CD1c-positive myeloid dendritic cell (primary cell): ENCODE measurements around the gene DCLK1.

ENCODE experiments used
- DNase-seq: peaks from one replicate; pipeline ENCODE4 v3.0.0-alpha.2; 2016; ENCODE audit errors: extremely low spot score

The DCLK1 gene

DNA sequence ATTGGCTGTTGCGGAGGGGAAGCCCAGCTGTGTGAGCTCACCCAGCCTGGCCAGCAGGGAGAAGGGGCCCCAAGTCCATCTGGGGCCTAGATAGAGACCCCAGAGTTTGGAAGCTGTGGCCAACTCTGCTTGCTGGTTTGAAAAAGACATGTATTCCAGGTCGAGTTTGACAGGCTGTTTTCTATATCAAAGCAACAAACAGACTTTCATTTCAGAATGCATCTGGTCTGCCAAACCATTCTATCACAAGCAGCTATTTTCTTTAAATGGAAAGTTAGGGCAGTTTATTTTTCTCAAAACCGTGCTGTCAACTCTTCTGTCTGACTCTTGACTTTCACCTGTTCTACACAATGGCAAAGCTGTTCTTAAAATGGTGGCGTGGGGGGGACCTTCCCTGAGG lies 185.8 kb downstream of the DCLK1 start:
- no peak for DNase-seq

DNA sequence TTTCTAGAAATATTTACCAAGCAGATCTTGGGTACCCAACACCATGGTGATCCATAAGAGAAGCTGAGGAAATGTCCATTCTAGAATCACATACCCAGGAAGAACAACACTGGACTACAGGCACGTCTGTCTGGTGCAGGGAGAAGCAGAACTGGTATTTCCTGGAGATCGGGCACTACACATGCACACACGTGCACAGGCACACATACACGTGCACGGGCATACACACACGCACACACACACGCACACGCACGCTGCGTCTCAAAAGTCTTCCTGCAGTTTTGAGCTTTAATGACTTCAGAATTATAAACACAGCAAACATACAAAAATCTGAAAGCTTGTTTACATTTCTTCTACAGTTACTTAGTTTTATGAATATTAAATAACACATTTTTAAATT lies 189.8 kb downstream of the DCLK1 start:
- DNase-seq = no peak

DNA sequence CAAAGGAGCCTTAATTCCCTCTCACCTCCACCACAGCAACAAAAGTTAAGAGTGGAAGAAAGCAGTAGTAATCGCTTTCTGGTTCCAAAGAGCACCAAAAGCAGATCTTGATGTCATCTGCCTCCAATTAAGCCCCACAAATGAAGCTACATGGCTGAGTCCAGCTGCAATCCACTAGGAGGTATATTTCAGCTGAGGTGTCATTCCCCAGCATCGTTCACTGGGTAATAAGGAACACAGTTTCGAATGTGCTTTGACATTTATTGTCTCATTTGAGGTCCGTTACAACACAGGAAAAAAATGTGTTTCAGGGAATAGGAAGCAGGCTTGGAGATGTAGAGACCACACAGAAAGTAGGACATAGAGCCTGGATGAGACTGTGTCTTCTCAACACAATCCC lies 190.4 kb downstream of the DCLK1 start:
- no peak for DNase-seq

DNA sequence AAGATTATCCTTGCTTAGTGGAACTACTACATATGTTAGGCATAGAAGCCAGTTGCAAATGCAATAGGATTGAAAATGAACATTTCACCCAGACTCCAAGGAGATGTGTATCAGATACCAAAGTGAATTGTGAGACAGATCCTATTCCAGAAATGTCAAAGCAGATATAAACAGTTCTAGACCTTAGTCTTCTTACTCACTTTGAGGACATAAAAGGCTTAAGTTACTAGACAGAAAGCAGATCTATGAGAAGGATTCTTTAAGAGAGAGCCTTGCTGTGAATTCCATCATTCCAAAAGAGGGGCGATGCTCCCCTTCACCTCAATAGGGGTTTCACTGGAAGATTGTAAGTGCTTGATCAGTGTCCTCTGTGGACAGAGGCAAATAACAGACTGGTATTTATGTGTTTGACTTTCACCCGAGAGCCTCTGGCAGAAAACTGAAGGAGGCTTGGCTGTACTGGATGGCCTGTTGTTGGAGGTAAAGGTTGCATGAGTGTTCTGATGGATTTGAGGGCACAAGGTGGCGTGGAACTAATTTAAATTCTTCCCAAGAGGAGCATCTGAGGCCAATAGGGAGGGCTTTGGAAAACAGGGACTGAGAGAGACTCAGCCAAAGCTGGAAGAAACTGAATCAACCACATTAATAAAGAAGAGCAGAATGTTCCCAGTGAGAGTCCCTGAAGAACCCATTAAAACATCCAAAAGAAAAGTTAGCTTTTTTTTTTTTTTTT lies 194.8 kb downstream of the DCLK1 start:
- no peak for DNase-seq

DNA sequence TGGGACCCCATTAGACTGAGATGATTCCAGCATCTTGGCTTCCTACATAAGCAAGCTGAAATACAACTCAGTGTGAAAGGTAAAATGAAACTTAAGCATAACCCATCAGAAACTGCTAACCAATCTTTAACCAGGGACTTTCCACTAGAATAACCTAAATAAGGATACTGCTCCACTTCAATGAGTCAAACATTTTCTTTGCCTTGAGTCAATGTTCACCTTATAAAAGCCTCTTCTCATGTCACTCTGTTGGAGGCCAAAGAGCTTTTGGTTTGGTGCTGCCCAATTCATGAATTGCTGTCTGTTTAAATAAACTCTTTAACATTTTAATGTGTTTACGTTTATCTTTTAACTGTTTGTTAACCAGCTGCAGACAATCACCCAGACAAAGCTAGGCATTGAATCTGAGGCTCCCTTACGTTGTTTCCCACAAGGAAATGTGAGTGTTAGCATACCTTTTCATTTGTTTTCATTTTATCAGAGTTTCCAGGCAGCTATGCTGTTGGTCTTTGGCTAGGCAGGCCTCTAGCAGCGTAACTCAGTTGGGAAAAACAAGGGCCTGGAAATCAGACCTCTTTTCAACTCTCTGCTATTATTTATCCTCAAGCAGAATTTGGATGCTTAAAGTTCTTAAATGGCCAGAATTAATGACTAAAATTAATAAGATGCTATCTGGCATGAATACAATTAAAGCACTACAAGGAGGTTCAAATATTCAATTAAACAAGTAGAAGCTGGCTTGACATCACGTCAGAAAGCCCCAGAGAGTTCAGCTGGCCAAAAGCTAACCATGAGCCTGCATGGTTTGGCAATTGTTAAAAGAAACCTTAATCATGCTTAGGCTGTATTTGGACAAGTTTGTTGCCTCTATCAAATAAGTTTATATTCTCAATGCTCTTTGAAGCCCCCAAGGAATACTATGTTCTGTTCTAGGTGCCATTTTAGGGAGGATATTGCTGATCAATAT lies 200.2 kb downstream of the DCLK1 start:
- DNase-seq = no peak

DNA sequence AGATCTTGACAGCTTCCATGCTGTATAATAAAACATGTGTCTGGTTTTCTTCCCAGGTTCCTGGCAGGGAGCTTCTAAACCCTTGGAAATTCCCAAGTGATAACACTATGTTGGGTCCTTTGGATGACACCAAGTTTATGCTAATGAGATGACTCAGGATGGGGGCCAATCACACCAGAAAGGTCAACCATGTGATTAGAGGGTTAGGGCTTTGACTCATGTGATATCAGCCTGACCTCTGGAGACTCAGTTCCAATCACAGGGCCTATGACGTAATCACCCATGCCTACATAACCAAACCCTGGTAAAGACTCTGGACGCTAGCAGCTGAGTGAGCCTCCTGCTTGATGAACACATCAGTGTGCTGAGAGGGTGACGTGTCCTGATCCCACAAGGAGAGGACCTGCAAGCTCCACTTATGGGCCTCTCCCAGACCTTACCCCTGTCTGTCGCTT lies 203.6 kb downstream of the DCLK1 start:
- DNase-seq = no peak

DNA sequence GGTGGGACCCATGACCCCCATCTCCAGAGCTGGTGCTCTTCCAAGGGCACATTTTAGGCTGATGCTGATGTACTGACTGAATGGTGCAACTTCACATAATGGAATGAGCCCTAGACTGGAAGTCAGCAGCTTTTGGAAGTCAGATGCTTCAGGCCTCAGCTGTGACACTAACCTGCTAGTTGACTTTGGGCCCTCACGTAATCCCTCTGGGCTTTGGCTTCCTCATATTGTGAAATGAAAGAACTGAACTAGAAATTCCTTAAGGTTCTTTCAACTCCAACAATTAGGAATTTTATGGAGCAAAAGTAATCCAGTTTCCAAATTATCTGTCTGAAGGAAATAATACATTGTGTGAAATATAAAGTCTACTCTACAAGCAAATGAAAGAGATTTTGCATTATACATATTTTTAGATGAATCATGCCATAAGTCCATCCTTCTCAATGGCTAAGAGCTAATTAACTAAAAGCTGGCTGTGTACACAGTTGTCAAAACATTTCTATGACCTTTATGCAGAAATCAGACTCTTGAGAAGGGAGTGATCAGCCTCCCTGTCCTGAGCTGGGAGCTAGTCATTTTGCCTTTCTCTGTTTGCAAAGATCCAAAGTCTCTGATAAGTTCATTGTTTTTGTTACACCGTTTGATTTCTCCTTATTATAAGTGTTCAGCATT lies 204.2 kb downstream of the DCLK1 start:
- DNase-seq = no peak

DNA sequence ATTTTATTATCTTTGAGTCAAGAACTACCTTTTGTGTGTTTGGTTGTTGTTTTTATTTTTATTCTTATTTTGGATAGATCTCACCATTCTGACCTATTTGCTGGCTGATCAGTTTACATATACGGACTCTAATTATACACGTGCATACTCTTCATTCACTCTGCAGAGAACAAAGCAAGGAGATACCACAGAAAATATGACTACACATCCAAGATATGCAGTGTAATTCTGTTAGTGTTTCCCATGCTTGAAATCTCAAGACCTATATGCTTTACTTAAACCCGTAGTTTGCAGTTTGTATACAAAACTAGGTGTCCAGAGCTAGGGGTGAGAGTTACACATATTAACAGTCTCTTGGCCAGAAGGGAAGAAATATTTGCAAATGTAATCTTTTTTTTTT lies 205.5 kb downstream of the DCLK1 start:
- no peak for DNase-seq

DNA sequence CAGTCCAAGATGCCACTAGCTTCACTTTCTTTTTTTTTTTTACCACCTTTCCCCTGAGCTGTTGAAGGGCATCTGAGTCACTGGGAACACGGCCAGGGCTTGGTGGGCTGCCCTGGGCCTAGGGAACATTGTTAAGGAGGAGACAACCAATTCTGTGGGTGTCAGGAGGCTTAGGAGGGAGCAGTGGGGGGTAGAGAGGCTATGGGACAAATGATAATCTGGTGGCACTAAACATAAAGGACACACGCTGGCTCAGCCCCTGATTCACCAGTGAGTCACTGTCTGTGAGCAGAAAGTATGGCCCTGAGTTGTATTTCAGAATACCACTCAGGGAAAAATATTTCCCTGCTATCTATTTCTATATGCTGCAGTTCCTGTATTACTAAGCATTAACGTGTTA lies 207.8 kb downstream of the DCLK1 start:
- DNase-seq = no peak

DNA sequence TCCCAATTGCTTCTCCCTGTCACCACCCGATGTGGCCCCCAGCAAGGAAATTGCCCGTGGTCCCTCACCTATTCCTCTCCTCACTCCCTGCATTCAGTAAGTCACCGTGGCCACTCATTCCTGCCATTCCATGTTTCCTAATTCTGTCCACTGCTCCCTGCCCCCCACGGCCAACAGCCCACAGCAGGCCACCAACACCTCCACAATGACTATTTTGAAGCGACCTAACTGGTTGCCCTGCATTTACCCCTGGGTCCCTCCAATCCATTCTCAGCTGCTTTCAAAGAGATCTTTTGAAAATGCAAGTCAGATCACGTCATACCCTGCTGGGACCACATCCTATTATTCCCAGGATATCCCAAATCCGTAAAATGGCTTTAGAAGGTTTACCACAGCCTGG lies 210.4 kb downstream of the DCLK1 start:
- no peak for DNase-seq

DNA sequence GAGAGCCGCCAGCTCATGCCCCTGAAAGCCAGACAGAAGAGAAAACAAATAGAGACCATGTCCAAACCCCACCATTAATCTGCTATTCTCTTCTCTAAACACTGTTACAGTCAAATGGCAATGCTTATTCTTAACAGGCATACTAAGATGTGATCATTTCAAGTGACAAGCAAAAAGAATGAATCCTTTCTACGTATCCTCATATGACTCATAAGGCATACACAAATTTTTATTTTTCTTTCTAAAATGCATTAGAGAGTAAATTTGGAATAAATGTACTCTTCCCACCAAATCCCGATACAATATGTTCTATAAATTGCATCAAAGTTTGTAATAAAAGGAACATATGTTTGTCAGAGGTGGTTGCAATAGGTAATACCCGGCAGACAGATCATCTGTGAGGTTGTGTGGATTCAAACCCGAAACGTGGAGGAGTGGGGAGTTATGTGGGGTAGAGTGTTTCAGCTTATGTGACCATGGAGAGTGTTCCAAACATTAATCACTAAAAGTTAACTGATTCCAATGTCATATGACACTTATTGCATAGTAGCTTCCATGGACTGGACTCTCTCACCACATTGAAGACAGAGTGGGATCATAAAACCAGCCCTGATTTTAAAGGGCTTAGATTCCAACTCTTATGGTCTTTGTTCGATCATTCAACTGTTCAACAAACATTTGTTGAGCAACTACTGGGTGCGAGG lies 213.1 kb downstream of the DCLK1 start:
- DNase-seq = no peak

DNA sequence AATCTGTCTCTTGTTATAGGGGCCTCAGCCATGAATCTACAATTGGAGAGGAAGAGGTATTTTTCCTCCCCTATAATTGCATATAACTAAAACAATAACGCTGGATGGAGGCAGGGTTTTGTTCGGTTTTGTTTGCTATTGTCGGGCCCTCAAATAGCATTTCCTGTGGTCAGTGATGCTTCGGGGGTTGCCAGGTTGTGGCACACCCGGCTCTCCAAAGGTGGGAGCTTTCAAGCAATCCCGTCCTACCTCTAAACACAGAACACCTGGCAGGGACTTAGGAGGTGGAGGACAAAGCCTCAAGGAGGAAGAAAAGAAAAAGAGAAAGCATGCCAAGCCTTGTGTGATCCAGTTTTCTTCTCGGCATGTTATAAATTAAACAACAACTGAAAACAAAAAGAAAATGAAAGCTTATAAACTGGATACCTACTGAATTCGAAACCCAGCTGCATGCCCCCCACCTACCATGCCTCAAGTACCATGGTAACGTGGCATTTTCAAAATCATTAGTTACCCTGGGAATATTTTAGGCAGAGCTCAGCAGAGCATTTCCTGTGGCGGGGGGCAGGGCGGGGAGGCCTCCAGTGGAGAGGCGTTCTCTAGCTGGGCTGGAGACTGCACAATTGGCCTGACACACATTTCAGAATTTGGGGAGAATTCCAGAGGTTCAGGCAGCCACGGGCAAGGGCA lies 213.8 kb downstream of the DCLK1 start:
- no peak for DNase-seq

DNA sequence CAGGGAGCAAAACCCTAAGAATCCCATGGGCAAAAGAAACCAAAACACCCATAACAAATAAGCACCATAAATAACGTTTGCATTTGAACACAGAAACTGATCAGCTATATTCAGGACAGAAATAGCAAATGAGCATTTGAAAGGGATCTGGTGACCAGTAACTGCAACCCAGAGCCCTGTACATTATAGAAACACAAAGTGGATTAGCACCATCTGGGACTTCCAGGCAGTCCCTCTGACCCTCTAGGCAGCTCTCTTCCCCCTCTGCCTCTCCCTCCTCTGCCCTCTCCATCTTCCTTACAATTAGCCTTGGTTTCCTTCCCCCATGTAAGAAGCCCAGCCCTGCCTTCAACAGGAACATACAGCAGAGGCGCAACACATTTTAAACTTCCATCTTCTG lies 215.0 kb downstream of the DCLK1 start:
- DNase-seq = no peak

DNA sequence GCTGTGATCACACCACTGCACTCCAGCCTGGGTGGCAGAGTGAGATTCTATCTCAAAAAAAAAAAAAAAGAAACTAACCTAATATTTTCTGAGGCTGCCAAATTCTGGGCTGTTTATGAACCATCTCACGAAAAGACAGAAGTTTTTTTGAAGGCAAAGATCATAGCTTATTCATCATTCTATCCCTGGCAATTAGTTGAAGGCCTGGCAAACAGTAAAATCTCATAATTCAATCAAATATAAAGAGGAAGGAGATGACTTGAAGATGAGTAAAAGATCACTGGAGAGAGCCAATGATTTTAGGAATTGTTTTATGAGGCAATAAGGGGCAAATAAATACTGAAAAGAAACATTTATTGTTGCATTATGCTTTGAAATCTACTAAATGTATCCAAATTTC lies 216.5 kb downstream of the DCLK1 start:
- DNase-seq = no peak

DNA sequence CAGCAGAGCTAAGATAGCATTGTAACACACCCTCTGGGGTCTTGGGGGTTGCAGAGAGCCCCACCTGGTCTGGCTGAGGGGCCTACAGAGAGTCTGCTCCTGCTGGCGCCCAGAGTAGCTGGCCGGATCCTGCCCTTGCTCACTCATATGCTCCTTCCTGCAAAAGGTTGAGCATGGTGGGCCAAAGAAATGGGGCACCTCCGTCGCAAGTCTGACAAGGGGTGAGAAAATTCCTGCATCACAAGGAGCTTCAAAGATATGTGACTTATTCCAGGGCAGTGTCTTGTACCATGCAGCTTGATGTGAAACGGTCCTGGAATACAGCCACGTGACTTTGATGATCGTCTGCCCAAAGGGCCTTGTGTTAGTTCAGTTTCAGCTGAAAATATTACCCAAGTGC lies 218.3 kb downstream of the DCLK1 start:
- DNase-seq = no peak

DNA sequence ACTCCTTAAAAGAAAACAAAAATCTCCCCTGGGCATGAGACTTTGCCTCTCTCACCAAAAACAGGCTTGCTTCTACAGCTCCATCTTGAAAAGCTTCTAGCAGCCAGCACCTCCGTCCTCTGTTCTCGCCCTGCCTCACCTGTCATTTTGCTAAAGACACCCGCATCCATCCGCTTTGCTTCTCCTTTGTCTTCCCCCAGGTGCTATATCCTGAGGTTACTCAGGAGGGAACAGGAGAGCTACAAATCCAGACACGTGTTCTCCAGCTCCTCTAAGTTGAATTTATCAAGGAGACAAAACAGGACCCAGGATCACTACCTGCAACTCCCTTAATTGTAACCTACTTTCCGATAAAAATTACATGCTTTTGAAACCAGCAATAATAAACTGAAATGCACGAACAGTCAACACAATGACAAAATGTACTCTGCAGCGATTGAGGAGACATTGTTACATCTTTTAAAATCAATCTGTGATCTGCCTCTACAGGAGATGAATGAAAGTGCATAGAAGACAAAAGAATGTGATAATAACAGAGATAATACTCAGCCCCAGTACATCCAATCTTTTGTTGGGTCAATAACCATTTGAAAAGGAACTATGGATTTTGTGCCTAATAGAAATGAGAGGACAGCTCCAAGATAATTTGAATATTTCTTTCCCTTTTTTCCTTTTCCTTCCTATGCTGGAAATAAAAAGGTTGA lies 221.2 kb downstream of the DCLK1 start:
- DNase-seq = no peak

DNA sequence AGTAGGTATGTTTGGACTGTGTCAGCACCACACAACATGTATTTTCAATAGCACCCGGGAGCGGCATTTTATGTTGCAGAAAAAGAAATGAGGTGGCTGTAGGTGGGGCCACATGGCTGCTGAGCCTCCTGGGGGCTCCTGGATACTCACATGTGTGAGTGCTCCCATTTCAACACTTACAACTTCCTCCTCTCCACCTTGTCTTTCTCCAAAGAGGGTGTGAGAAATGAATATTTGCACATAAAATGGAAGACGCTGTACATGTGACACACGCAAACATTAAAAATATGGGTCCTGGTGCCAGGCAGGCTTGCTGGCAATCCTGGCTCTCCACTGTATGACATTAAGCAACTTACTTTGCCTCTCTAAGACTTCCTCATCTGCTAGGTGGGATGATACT lies 222.1 kb downstream of the DCLK1 start:
- DNase-seq = no peak

DNA sequence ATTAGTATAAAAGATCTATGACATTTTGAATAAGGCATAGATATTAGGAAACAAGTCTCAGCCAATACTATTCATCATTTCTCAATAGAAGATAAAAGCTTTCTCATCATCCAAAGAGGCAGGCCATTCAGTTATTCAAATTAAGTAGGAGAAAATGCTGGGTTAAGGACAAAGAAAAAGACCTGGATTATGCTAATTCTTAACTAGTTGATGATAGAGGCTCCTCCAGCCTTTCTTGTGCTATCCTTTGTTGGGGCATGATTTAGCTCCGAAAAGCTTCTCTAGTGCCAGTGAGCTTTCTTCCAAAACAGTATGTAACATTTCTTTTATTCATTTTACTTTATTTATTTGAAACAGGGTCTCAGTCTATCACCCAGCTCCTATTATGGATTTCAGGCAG lies 223.0 kb downstream of the DCLK1 start:
- no peak for DNase-seq

DNA sequence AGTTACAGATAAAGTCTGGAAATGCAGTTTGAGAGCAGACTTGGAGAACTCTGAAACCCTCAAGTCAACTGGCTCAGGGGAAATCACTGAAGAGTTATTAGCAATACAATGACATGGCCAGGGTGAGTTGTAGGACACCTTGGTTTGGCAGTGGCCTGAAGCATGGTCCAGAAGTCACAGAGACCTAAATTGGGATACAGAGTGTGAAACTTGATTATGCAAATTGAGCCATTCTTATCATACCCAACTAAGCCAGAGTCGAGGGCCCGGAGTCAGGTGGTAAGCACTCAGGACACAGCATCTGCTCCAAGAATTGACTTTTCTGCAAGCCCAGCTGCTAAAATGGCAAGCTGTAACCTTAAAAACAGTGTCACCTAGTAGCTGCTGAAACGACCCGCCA lies 224.5 kb downstream of the DCLK1 start:
- DNase-seq = no peak

DNA sequence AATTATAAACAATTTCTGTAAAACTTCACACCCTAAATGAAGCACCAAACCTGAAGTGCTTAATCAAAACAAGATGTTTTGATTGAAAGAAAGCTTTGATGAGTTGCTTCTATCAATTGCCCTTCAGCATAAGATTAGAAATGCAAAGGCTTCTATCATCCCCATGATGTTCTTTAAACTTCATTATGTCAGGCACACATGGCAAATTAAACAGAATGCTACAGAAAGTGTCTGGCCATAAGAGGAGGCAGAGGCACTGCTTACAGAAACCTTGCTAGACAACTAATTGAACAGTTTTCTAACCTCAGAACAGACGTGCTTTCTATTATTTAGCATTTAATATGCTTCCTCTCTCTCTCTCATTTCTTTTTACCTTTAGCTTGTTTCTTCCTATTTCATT lies 228.1 kb downstream of the DCLK1 start:
- DNase-seq = no peak

DNA sequence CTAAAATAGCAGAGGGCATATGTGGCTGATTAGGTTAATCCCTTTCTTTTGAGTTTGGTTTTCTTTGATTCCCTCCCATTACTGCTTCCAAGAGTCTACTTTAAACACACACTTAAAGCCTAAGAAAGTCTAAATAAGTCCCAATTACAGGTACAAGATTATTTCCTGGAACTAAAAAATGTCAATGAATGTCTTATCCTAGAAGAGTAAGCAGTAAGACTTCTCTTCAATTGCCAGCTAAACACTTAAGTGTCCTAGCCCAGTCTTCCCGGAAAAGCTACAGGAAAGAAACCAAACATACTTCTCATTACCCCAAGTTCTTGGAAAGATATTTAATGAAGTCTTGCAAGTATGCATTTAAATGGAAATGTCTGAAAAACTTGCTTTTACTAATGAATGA lies 233.1 kb downstream of the DCLK1 start:
- DNase-seq = no peak
